KBM-7 (cell line): ENCODE data around the gene OGA.

Experiments
- DNase-seq: peaks from one replicate; pipeline ENCODE4 v3.0.0-alpha.2; 2015
- in situ Hi-C: fragments of 300-500 bp; cut with MboI; formaldehyde crosslinking; loops from 2 replicates; pipeline ENCODE4 v1.14.3; 2020; ENCODE audit warnings: low sequenced_read_pairs, low pct_unique_long_range_greater_than_20kb, mixed read lengths

Gene OGA

DNA sequence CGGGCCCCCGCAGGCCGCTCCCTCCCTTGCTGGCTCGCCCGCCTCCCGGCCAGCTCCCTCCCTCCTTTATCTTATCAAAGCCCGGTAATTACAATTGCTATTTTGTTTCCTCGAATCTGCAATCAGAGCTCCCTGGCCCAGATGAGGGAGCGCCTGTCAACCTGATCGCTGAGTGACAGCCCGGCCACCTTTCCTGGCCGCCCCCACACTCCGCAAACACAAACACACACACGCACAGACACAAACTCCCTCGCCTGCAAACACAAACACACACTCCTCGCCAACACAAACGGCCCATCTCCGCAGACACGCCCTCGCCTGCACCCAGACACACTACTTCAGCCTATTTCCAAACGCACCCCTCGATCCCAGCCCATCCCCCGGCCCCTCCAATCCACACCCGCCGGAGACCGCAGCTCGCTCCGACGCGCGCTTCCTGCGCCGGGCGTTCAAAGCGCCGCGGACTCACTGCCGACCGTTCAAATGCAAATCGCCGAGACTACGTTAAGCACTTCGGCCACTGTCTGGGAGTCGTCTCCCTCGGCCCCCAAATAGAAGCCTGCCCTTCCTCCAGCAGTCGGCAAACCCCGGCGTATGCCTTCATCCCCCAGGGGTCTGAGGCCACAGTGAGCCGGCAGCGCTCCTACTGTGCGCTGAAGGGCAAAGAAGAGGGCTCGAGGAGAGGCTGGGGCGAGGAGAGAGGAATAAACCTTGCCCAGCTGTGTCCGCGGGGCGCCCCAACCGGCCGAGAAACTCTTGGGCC is 39.3 kb downstream of the OGA start:
- in situ Hi-C loops: no loop called here
- DNase-seq: no peak

GRCh38 chr10:101778151-101778780 is 40.0 kb downstream of the OGA start:
- no peak for DNase-seq
- in situ Hi-C loops: no loop called here

DNA sequence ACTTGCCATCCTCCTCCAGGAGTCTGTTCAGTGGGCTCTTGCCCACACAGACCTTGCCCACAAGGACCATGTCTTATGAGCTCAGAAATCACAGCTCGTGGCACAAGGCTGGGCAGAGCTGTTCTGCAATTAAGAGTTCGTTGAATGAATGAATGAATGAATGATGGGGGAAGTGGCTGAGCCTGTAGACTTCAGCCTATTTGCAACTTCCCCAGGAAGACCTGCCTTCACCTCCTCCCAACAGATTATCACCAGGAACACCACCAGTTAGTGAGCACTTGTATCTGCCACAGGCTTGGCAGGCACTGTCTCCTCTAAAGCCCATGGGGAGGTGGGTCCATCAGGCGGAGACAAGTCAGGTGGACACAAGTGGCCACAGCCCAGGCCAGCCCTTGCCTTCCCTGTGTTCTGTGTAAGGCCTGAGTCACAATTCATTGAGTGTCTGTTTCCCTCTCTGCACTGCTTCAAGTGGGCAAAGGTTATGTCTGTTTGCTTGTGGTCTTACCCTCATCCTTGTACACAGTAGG is 40.6 kb downstream of the OGA start:
- DNase-seq: no peak
- in situ Hi-C loops: no loop called here

DNA sequence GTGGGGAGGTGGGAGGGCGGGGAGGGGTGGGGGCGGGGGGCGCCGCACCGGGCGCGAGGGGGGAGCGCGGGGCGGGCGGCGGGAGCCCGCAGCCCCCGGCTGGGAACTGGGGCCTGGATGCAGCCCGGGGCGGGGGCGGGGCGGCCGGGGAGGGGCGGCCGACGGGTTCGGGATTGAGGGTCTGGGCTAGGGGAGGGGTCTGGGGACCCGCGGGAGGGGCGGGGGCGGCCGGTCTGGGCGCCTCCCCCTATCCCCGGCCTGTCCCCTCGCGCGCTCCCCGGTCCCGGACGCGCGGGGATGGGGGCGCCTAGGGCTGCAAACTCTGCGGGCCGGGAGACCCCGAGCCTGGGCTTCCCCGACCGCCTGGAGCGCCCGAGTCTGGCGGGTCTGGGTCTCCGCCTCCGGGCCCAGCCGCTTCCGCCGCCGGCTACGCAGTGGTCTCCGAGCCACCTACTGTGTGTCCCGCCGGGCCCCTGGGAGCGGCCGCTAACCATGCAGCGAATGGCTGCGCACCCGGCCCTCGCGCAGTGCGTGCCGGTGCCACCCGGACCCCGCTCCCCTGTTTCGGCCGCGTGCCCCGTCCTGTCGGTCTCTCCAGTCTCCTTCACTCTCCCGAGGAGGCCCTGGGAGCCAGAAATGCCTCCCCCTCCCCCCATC is 42.0 kb downstream of the OGA start:
- no peak for DNase-seq

GRCh38 chr10:101775273-101776160 is 42.7 kb downstream of the OGA start, which contains the start of gene FGF8:
TSS of gene FGF8 (minus strand) at chr10:101776114. CDS start at chr10:101775900, 214 bp downstream.
- in situ Hi-C loops: no loop called here

More for the DNA sequence above, 42.0 kb downstream of the OGA start:
- in situ Hi-C loops: no loop called here

DNA sequence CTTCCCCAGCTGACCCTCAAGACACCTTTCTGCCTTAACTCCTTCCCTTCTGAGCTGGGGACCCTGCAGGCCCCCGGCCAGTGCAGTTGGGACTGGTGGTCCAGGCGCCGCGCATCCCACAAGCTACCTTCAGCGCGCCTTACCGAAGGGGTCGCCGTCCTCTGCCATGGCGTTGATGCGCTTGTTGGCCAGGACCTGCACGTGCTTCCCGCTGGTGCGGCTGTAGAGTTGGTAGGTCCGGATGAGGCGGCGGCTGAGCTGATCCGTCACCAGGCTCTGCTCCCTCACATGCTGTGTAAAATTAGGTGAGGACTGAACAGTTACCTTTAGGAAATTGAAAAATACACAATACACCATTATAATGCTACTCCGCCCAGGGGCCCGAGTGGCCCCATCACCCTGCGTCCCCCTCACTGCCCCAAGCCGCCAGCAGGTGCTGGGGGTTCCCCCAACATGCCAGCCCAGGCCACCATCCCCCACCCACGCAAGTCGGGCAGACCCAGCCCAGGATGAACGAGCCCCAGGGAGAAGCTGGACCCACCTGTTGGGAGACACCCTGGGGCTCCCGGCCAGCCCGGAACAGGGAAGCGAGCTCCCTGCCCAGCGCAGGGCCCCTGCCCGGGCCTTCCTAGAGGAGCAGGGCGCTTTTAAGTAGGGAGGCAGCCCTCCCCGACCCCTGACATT is 43.5 kb downstream of the OGA start:
- DNase-seq: no peak
- in situ Hi-C loops: loop anchor here (25.0 kb wide), 1 partner anchor 562 kb away; no protein-coding TSS in a partner anchor

More at GRCh38 chr10:101775273-101776160, 42.7 kb downstream of the OGA start, which contains the start of gene FGF8:
- DNase-seq: no peak

DNA sequence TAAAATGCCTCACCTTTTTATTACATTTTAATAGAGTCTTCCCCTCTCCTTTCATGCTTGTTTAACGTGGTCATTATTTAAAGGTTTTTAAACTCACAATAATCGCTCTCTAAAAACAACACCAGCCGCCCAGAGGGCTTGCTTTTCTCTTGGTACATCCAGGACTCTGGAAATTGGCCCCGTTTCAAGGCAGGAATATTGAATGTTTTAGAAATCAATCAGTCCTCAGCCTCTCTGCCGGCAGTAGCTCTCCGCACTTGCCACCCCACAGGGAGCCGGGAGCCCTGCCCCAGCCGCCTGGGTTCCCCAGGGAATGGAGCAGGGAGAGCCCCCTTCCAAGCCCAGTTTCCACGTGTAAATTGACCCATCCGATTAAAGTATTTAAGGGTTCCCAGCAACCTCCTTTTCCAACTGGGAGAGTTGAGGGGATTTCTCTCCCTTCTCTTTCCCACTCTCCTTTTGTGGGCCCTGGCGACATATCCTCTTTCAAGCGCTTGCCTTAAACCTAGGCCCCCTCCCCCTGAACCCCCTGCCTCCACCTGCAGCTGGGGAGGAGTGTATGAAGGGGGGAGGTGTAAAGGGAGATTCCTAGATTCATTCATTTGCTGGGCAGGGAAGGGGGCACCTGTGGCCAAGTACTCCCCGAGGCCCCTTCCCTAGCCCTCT is 44.2 kb downstream of the OGA start:
- no peak for DNase-seq
- in situ Hi-C loops: loop anchor here (25.0 kb wide), 1 partner anchor 562 kb away; no protein-coding TSS in a partner anchor

- in situ Hi-C loops: loop anchor here (25.0 kb wide), 1 partner anchor 561 kb away; no protein-coding TSS in a partner anchor
Observed at GRCh38 chr10:101772895-101773761, 45.1 kb downstream of the OGA start.

GRCh38 chr10:101772017-101772894 is 46.0 kb downstream of the OGA start:
- DNase-seq: no peak
- in situ Hi-C loops: loop anchor here (25.0 kb wide), 1 partner anchor 560 kb away; no protein-coding TSS in a partner anchor

More at GRCh38 chr10:101772895-101773761, 45.1 kb downstream of the OGA start:
- DNase-seq: no peak

DNA sequence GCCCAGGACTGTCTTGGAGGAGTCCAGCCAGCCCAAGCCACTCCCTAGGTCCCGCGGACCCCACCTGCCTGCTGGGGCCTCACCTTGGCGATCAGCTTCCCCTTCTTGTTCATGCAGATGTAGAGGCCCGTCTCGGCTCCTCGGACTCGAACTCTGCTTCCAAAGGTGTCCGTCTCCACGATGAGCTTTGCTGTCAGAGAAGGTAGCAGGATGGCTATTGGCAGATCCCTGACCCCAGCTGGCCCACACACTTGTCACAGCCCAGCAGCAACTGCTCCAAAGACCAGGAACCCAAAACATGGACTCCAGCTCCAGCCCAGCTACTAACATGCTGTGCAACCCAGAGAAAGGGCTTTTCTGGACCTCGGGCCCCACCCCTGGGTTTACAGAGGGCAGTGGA is 46.9 kb downstream of the OGA start:
- DNase-seq: no peak
- in situ Hi-C loops: loop anchor here (25.0 kb wide), 1 partner anchor 559 kb away; no protein-coding TSS in a partner anchor

- DNase-seq: no peak
Observed at GRCh38 chr10:101770331-101771215, 47.7 kb downstream of the OGA start.

DNA sequence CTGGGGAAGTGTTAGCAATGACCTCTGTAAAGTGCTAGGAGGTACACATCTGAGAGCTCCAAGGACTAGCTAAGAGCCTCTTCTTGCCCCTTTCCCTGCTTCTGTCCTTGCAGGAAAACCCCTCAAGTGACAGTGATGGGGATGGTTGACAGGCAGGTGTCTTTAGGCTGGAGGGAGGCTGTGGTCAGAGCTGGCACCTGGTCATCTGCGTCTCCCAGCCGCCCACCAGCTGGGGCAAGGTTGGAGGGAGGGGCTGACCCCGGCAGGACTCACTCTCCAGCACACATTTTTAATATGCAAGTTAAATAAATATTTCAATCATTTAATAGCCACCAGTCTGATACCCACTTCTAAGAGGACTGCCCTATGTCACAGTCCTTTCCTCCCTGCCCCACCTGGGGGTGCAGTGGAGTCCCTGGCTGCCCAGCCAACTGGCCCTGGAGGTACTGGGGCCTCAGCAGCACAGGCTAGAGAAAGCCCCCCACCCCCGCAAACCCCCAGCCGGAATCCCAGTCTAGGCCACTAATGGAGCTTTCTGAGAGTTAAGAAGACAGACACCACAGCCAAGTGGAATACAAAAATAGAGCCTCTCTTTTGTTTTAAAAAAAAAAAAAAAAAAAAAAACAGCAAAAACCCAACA is 48.6 kb downstream of the OGA start:
- DNase-seq: no peak
- in situ Hi-C loops: loop anchor here (25.0 kb wide), 1 partner anchor 557 kb away; no protein-coding TSS in a partner anchor

More at GRCh38 chr10:101770331-101771215, 47.7 kb downstream of the OGA start:
- in situ Hi-C loops: loop anchor here (25.0 kb wide), 1 partner anchor 558 kb away; no protein-coding TSS in a partner anchor

DNA sequence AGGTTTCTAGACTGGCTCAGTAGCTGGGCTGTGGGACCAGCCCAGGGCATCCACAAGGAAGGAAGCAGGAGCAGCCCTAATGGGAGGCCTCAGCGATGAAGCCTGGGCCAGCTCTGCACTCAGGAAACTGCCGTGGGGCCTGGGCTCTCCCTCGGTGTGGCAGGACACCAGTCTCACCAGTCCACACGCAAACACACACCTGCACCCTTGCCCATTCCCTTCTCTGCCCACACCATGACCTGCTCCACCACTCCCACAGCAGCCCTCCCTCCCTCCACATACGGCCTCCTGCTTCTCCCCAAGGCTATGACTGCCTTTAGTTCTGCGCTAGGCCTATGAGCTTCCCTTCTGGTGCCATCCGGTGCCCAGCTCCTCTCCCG is 49.5 kb downstream of the OGA start:
- in situ Hi-C loops: loop anchor here (25.0 kb wide), 1 partner anchor 556 kb away; no protein-coding TSS in a partner anchor
- DNase-seq: no peak
